ENCODE data around the gene ACVR1B.

ACVR1B gene

DNA sequence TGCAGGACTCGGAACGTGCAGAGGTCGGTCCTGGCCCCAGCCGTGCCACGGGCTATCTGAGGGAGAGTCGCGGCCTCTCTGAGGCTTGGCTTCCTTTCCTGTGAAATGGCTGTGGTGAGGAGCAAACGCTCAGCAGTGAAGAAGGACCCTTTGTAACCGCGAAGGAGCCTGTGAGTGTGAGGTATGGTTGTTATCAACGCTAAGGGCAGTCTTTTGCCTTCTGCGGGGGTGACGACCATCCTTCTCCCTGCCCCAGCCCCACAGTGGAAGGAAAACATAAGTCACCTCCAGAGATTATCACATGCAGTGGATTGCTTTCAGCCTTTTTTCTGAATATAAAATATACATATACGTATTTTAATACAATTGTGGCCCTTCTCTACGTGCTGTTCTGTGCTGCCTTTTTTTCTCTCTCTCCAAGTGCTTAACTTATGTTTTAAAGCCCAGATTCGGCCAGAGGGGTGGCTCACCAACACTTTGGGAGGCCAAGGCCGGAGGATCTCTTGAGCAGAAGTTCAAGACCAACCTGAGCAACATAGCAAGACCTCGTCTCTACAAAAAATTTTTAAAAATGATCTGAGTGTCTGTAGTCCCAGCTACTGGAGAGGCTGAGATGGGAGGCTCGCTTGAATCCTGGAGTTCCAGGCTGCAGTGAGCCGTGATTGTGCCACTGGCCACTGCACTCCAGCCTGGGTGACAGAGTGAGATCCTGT, 72.6 kb downstream of the ACVR1B start:
- no peak for DNase-seq

- no peak for DNase-seq
These were observed 73.3 kb downstream of the ACVR1B start for GRCh38 chr12:52024845-52025230.

GRCh38 chr12:52026263-52026662, 74.8 kb downstream of the ACVR1B start:
- DNase-seq: no peak

- DNase-seq: no peak
These were observed 75.8 kb downstream of the ACVR1B start for GRCh38 chr12:52027085-52027843.

GRCh38 chr12:52029685-52030084, 78.2 kb downstream of the ACVR1B start:
- DNase-seq: no peak

DNA sequence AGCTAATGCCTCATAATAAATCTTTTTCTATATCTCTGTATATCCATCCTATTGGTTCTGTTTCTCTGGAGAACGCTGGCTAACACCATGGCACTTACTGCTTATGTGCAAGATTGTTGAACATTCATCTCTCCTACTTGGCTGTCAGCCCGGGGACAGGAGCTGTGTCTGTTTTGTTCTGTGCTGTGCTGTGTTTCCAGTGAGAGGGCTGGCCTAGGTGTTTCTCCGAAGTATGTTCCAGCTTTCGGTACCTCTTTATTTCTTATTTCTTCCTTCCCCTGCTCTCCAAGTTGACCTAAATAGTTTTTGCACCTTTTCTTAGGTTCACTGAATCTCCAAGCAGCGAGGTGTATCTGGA, 80.9 kb downstream of the ACVR1B start:
- DNase-seq: peak; percentile 67

GRCh38 chr12:52032804-52033445, 81.4 kb downstream of the ACVR1B start:
- DNase-seq: peak; percentile 96

- no peak for DNase-seq
These were observed 82.1 kb downstream of the ACVR1B start for GRCh38 chr12:52033446-52034140.

DNA sequence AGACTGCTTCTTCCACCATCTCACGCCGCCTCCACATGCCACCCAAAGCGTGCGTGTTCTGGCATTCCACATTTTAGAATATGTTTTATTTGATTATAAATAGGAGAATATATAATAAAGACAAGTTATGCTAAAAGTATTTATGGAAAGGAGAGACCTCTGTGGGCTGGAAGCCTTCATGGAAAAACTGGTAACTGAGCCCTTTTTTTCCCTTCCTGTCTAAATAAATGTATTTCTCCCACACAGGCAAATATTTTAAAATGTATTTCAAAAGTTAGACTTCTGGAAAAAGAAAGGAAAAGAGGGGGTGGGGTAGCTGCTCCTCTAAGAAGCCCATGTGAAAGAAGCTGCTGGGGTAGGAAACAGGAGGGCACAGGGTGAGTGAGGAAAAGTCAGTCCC, 83.7 kb downstream of the ACVR1B start:
- no peak for DNase-seq

DNA sequence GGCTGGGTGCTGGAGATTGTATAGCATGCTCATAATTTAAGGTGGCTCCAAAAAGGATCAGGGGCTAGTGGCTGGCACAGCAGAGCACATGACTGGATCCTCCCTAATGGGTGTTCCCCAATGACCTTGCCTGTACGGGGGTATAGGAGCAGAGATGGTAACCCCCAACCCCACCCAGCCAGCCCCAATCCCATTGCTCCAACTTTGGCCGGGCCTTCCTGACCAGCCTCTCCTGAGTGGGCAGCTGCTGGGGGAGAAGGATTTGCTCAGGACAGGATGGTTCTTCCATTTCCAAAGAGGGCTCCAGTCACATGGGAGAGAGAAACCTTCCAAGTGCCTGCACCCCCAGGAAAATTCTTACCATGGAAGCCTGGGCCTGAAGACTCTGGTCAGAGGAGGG, 84.4 kb downstream of the ACVR1B start:
- no peak for DNase-seq

GRCh38 chr12:52036587-52037171, 85.2 kb downstream of the ACVR1B start:
- DNase-seq: peak; percentile 79

- peak; percentile 50 for DNase-seq
These were observed 85.9 kb downstream of the ACVR1B start for GRCh38 chr12:52037248-52037861.

DNA sequence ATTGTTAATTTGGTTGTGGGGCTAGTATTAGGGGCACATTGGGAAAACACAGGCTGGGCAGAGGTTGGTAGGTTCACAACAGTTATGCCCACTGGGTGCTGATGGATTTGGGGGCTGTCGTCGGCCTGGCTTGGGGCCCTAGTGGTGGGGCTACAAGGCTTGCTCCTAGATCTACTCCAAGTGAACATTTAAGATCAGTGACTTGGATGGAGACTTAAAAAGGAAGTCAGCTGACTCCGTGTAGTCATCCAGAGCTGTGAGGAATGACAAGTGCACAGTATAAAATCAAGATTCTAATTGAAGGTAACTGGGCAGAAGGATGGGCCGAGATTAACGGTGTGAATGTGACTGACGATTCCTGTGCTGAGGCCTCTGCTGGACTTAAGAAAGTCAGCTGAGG, 86.9 kb downstream of the ACVR1B start:
- DNase-seq: no peak

- no peak for DNase-seq
These were observed 89.5 kb downstream of the ACVR1B start for GRCh38 chr12:52041035-52041434.

GRCh38 chr12:52041695-52042123, 90.2 kb downstream of the ACVR1B start:
- DNase-seq: no peak

GRCh38 chr12:52042706-52043385, 91.3 kb downstream of the ACVR1B start:
- DNase-seq: no peak

DNA sequence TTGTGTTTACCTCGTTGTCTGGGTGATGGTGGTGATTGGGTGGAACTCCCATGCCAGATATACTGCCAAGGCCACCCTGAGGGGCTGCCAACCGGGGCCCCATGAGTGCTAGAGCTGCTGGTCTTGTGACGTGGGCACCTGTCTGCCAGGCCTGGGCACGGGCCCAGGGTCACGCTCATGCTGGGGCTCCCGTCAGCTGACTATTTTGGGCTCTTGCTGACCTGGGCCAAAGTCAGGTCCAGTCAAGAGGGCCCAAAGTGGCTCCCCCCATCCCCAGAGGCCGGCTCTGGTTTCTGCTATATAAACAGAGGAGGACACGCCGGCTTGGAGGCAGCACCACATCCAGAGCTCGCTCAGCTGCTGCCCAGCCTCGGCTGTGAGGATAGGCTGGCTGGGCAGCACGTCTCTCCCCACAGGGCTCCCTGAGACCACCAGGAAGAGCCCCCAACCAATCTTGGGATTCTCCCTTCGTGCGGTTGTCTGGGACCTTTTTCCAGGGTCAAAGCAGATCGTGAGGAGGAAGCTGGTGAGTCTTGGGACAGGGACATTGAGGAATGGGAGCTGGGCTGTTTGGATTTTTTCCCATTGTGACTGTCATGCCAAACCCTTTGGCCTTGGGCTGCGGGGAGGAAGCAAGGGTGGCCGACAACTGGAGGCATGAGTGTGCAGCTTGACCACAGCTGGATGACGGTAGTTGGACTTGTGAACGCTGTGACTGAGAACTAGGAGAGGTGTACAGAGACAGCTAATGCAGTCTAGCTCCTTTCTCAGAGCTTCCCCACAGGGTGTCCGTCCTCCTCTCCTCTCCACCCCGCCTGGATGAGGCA, 92.1 kb downstream of the ACVR1B start:
- no peak for DNase-seq

GRCh38 chr12:52044292-52044983, 92.9 kb downstream of the ACVR1B start:
- DNase-seq: peak; percentile 69

GRCh38 chr12:52045794-52046199, 94.3 kb downstream of the ACVR1B start:
- DNase-seq: no peak
